DMS114 treated with DMSO at 0.1 percent for 48 hours (cell line): Measurements from ENCODE around the gene GNAI2.
"Not testable (repeated sequence)": the region's sequence is repeated elsewhere in the genome, so short reads cannot be mapped to it uniquely, and the experiment has no call there.

Source experiments
- DNase-seq: peaks from one replicate; lab custom pipeline; 2025; ENCODE audit not compliant: unreplicated experiment; lab: John Stamatoyannopoulos, UW

Gene GNAI2

DNA sequence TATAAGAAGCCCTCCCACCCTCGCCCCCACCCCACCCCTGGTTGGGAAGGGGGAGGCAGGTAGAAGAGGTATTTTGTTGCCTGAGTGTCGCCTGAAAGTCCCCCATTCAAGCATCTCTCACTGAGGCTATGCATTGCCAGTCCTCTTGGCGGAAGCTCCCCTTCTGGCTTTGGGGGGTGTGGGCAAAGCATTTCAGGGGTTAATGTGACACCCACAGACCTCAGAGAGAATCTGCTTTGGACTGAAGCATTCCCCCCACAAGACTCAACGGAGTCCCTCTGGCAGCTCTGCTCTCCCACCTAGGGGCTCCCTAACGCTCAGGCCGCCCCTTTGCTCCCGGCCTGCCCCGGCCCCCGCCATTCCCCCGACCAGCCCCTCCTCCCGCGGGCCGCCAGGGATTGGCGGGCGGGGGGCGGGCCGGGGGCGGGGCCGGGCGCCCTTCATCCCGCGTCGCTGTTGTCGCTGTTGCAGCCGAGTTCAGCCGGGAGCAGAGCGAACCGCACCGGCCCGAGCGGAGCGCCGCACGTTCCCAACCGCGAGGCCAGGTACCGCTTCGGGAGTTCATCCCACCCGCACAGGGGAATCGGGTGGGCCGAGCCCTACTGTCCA lies 31.1 kb upstream of the GNAI2 start, which contains the start of gene SLC38A3:
Gene SLC38A3 (plus strand): TSS at position 468 of the 609 bp plus-strand sequence. CDS start 8,929 bp downstream, outside the sequence.
- DNase-seq: no peak

DNA sequence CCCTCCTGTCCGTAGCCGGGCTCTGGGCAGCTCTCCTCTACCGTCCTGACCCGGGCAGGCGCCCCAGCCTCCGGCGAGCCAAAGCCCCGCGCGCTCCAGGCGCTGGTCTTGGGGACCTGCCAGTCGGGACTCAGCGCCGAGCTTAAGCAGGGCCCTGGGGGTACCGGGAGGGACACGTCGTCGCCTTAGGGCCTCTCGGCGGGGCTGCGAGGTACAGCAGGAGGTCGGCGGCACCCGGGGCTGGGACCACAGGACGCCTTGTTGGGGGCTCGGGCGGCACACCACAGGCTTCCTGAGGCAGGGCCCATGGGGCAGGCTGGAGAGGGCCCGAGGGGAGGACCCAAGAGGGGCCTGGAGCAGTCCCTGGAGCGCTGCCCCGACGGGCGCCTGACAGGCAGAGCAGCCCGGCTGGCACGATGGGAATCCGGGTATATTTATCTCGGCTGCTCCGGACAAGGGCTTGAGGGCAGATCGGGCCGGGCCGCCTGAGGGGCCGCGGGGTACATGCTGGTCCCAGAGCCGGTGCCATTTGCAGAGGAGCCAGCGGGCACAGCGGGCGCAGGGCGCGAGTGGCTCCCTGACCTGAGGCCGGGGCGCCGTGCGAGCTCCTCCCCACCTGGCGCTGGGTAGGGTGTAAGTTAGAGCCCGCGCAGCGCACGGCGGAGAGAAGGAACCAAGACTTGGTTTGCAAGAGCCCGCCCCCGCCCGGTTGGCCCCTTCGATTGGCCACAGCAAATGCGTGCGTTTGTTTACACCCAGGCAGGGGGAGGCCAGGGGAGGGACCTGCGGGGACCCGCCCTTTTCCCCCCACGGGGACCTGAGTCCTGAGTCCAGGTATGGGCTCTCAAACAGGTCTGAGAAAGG lies 30.4 kb upstream of the GNAI2 start:
- DNase-seq: no peak

DNA sequence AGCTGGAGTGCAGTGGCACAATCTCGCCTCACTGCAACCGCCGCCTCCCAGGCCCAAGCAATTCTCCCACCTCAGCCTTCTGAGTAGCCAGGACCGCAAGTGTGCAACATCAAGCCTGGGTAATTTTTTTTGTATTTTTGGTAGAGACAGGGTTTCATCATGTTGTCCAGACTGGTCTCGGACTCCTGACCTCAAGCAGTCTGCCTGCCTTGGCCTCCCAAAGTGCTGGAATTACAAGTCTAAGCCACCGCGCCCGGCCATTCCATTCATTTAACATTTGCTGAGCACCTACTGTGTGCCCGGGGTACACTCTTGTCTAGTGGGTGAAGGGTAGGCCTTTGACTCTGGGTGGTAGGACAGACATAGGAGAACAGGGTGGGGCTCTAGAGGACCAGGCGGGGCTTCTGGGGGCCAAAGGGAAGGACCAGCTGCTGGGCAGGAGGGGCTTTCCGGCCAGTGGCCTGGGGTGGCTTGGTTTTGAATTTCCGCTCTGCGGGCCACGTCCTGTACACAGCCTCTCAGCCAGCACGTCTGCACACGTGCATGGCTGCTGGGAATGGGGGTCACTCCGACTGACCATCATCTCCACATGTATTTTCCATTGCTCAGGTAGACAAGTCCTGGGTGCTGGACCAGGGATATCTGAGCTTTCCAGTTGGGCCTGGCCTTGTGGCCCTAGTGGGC lies 28.5 kb upstream of the GNAI2 start:
- no peak for DNase-seq

DNA sequence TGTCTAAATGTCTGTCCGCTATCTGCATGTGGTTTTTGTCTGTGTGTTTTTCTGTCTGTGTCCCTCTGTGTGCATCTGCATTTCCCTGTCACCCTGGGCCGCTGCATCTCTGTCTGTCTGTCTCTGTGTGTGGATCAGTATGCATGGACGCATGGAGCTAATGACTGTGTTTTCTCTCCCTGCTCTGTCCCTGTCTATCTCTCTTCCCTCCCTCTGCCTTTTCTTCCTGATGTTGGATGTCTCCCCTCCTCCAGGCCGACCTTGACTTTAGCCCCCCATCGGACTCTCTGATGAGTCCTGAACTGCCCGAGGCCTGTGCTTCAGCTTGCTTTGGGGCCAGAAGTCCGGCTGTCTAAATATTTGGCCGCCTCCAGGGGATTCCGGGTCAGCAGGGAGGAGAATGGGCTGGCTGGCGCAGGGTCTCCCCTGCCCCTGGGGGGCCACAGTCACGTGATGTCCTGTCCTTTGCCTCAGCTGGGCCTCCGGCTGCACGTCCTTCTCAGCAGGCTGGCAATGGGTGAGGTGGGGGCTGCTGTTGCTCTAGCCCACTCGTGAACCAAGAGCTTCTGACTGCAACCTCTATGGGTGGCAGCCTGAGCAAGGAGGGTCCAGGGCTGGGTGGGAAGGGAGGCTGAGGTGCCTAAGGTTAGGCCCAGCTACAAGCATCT lies 27.2 kb upstream of the GNAI2 start:
- DNase-seq: no peak

DNA sequence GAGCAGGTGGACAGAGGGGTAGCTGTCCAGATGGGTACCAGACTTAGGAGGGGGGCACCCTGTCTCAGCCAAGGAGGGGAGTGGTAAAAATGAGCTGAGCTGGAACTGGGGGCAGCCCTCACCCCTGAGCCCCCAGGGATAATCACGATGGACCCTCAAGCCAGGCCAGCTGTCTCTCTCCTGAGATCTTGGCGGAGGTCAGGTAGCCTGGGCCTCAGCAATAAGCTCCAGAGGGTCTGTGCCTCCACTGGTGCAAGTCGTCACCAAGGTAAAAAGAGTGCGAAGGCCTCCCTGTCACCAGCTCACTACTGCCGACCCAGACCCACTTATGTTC lies 25.9 kb upstream of the GNAI2 start:
- DNase-seq: no peak

DNA sequence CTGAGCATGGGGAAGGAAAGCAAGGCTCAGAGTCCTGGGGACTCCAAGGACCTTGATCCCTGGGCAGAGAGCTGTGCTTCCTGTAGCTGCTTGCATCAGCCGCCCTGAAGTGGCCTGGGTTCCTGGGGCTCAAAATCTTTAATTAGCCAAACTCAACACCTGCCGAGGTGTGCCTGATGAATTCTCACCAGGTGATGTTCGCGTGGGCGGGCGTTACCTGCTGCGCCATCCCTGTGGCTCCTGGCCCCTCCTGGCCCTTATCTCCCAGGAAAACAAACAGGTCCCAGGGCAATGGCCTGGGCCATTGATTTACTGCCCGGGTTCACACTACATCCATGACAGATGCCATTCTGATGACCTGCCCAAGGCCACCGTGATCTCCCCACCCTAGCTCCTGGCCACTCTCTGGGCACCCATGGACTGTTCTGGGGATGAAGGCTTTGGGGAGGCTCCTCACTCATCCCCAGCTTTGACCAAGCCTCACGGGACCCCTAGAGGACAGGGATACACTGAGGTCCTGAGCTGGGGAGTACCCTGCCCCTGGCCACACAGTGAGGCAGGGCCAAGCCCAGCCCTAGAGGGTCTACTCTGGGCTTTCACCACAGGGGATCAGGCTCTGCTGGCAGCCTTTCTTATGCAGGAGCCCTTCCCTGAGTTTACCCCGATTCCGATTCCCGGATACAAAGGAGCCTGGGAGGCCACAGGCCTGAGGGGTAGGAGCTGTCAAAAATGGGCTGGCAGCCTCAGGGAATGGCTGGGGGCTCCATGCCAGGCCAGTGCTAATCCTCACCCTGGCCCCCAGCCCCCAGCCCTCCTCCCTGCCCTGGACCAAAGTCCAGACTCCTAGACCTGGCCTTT lies 25.3 kb upstream of the GNAI2 start:
- no peak for DNase-seq

DNA sequence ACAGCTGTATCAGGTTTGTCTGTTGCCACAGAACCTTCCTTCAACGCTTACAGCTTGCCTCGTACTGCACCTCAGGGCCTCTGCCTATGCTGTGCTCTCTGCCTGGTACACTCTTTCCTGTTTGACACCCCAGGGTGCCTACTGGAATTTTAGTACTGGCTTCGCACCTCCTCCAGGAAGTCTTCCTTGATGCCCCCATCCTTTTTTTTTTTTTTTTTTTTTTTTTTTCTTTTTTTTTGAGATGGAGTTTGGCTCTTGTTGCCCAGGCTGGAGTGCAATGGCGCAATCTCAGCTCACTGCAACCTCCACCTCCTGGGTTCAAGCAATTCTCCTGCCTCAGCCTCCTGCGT lies 24.7 kb upstream of the GNAI2 start:
- DNase-seq: not testable (repeated sequence)

DNA sequence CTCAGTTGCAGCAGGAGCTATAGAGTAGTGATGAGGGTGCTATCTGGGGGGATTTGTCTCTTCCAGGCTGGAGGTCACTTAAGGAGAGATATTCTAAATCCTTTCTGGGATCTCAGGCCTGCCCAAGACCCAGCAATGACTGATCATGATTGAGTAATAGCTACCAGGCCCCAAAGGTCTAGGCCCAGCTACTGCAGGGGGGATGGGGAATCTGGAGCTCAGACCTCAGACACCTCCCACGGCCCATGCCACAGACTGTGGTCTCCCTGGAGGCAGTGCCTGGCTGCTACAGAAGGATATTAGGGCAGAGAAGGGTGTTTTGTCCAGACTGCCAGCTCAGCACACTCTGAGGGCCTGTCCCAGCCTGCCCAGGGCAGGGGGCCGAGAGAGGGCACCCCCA lies 24.1 kb upstream of the GNAI2 start:
- no peak for DNase-seq

DNA sequence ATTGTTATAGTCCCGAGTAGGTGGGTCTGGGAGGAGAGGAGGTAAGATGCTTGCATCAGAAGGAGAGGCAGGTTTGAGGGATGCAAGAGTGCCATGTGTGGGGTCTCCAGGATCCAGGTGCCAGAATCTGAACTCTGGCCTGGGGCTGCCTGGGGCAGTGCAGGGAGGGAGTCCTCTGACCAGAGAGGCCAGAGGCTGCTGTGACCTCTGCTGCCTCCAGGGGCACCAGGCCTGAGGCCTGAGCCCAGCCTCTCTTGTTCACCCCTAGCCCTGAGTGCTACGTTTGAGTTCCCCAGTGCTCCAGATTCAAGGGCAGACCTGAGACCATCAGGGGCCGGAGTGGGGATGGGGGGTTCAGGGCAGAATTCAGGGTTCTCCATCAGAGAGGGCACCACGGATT lies 23.5 kb upstream of the GNAI2 start:
- DNase-seq: no peak

DNA sequence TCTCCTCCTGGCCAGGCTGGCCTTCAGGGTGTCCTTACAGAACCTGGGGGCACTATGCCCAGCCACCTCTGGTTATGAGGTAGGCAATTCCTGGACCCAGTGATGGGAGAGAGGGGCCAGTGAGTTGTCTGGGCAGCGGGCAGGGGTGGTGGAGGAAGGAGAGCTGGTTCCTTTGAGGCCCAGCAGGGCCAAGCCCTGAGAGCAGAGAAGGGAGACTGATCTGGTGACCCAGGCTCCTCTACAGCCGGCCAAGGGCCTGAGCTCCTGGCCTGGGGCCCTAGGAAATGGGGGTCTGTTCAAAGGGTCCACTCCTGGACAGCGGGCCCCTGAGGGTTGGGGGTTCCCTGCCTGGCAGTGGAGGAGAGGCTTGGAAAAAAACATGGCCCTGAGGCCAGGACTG lies 23.0 kb upstream of the GNAI2 start:
- no peak for DNase-seq

DNA sequence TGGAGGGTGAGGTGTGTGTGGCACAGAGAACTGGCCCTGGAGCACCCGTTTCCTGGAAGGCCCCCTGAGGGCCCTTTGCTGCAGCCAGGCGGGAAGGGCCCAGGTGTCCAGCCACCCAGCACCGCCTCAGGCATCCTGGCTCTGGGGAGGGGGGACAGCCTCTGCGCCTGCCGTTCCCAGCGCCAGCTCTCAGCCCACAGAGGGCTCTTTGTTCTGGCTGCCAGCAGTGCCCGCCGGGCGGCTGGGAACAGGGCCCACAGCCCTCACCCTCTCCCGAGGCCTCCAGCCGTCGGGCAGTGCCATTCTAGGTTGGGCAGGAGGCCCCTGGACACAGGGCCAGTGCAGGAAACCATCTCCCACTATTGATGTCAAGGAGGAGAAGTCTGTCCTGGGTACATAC lies 22.6 kb upstream of the GNAI2 start:
- DNase-seq: no peak

DNA sequence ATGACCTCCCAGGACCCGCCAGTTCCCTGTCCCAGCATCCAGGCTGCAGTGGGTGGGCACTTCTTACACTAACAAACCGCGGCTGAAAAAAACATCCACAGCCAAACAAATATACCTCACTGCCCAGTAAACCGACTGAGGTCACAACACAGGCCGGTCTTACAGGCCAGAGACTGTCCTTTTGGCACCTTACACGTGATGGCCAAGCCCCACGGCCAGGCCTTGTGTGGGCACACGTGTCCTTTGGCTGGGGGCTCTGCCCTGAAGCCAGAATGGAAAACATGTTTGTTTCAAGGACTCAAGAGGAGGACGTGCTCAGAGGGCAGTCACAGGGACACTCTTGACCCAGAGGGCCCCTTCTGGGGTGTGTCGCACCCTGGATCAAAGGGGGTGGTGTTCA lies 21.2 kb upstream of the GNAI2 start:
- DNase-seq: no peak

DNA sequence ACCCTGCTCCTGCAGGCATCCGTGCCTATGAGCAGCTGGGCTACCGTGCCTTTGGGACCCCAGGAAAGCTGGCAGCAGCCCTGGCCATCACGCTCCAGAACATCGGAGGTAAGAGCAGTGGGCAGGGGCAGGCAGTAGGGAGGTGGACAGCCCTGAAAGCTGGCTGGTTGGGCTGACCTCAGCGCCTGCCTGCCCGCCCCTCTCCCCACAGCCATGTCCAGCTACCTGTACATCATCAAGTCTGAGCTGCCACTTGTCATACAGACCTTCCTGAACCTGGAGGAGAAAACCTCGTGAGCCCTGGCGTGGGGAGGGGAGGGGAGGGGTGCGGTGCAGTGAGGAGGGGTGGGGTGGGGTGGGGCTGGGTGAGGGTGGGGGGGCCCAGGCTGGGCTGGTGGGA lies 20.5 kb upstream of the GNAI2 start:
- no peak for DNase-seq

DNA sequence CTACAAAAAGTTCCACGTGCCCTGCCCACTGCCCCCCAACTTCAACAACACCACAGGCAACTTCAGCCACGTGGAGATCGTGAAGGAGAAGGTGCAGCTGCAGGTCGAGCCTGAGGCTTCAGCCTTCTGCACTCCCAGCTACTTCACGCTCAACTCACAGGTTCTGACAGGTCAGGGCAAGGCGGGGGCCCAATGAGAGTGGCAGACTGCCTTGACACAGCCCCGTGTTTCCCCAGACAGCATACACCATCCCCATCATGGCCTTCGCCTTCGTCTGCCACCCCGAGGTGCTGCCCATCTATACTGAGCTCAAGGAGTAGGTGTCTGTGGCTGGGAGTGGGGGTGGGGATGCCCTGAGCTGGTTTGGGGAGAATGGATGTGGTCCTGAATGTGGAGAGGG lies 18.3 kb upstream of the GNAI2 start:
- no peak for DNase-seq

DNA sequence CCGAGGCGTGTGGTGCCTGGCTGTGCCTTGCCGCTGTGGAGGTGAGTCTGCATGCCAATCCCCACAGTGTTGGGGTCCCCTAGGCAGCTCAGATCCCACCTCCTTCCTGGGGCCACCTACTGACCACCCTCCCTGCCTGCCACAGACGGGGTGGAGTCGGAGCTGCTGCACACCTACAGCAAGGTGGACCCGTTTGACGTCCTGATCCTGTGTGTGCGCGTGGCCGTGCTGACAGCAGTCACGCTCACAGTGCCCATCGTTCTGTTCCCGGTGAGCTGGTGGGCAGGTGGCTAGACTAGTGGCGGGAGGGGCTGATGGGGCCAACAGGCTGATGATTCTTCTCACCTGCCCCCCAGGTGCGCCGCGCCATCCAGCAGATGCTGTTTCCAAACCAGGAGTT lies 17.6 kb upstream of the GNAI2 start:
- DNase-seq: no peak

DNA sequence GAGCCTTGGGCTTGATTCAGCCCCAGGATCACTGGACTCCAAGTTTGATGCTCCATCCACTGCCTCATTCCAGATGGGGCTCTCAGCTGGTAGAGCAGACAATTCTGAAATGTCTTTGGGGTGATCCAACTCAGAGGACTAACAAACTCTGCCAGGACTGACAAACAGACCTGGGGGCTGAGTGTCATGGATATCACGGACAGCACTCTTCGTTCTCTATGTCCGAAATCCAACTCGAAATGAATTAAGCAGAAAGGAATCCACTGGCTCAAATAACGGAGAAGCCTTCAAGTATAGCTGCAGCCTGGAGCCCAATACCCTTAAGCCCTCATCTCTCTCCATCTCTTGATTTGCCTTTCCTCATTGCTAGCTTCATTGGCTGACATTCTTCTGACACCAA lies 16.7 kb upstream of the GNAI2 start:
- DNase-seq: no peak

DNA sequence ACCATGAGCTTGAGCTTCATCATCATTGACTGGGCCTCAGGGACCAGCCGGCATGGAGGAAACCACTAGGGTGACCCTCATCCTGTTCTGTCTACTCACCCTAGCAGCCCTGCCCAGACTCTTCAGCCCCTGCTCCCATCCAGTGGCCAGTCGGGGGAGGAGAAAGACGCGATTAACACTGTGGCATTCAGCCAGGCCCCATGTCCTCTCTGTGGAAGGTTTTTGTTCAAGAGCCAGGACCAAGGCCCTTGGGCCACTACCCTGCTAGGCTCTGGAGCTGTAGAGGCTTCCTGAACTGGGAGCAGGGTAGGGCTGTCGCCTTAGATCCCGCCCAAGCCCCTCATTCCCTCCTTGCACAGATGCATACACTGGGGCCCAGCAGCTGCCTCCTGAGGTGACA lies 15.9 kb upstream of the GNAI2 start:
- DNase-seq: no peak

DNA sequence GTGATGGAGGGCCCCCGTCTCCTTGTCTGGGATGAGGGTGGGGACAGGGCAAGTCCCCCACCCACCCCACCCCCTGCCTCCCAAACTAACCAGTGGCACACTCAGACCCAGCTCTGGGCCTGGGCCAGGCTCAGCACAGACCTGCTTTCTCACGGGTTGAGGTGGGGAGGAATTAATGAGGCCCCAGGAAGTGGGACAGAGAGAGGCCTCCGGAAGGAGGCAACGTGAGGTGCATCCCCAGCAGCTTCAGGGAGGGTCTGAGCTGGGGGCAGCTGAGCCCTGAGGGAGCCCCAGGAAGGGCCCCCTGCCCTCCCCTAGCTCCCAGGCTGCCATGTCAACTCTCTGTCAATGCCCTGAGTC lies 15.0 kb upstream of the GNAI2 start:
- no peak for DNase-seq

DNA sequence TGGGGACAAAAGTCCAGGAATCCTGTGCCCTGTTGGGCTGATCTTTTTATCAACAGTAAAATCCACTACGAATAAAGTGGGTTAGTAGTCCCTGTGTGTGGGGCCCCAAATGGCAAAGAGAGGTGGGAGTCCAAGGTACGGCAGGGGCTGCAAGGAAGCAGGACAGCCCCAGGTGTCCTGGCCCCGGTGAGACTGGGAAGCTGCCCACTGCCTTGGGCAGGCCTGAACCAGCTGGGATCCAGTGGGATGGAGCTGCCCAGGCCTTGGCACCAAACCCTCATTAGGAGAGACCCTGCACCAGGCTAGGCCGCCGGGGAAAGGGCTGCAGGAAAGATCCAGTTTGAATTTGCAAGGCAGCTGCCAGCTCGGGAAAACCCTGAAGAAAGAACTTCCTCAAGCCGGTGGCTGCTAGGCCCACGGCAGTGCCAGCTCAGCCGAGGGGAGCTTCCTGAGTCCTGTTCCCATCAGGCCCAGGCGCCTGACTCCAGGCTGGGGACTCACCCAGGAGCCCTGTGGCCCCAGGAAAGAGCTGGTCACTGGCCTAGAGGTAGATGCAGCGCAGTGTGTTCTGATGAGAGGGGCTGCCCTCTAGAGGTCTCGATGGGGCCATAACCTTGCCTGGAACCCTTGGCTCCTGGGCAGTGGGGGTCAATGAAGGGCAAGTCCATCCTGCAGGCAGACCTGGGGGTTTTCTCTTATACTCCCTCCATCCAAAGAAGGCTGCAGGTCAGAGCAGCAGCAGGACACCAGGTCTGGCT lies 14.4 kb upstream of the GNAI2 start:
- DNase-seq: no peak

DNA sequence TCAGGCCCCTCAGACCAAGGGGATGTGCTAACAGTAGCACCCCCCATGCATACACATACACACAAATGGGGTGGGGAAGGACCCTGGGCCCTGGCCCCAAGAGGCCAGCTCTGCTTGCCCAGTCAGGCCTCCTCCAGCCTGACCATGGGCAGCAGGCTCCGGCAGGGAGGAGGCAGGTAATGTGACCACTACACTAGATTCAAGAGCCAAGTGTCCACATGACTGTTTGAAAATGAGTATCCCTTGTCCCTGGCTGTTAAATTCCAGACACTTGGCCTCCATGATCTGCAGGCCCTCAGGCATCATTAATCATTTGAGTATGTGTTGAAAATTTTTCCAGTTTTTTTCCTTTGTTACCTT lies 13.9 kb upstream of the GNAI2 start:
- DNase-seq: no peak
